ENCODE data around the gene SCN5A.
A peak's percentile ranks its signal among the peaks of the same experiment; 100 is the strongest.

The SCN5A gene

GRCh38 chr3:38558864-38559263, 90.6 kb downstream of the SCN5A start:
- TF ChIP-seq RAD21 (IDR thresholded peaks at IDR 0.05; ENCODE audit: low read depth) (peak; percentile 8; the same call in 1 of the 2 replicates), FOXM1 (IDR thresholded peaks at IDR 0.05; ENCODE audit: borderline replicate concordance, low read depth) (no peak)

- TF ChIP-seq REST (IDR thresholded peaks at IDR 0.05; ENCODE audit: low read depth) (no peak), EP300 (IDR thresholded peaks at IDR 0.05; ENCODE audit: borderline replicate concordance) (no peak), CREB1 (IDR thresholded peaks at IDR 0.05; ENCODE audit: low read depth) (no peak), TAF1 (IDR thresholded peaks at IDR 0.05; ENCODE audit: low read depth) (no peak), ZBTB7A (IDR thresholded peaks at IDR 0.05; ENCODE audit: low read depth) (no peak), USF1 (IDR thresholded peaks at IDR 0.05) (no peak), TEAD4 (IDR thresholded peaks at IDR 0.05) (no peak), NFIC (IDR thresholded peaks at IDR 0.05) (no peak), EGR1 (IDR thresholded peaks at IDR 0.05) (no peak), RAD21 (IDR thresholded peaks at IDR 0.05; ENCODE audit: low read depth) (no peak), TCF12 (IDR thresholded peaks at IDR 0.05; ENCODE audit: low read depth) (no peak), MAX (IDR thresholded peaks at IDR 0.05) (no peak), CEBPB (IDR thresholded peaks at IDR 0.05) (no peak), FOXM1 (IDR thresholded peaks at IDR 0.05; ENCODE audit: borderline replicate concordance, low read depth) (no peak)
These were observed 92.7 kb downstream of the SCN5A start for GRCh38 chr3:38556640-38557358.

- TF ChIP-seq YY1 (IDR thresholded peaks at IDR 0.05; ENCODE audit: low read depth) (no peak), CREB1 (IDR thresholded peaks at IDR 0.05; ENCODE audit: low read depth) (no peak), NFIC (IDR thresholded peaks at IDR 0.05) (no peak), TCF12 (IDR thresholded peaks at IDR 0.05; ENCODE audit: low read depth) (no peak), CEBPB (IDR thresholded peaks at IDR 0.05) (no peak), EGR1 (IDR thresholded peaks at IDR 0.05) (no peak), USF1 (IDR thresholded peaks at IDR 0.05) (no peak), ZBTB7A (IDR thresholded peaks at IDR 0.05; ENCODE audit: low read depth) (no peak), TAF1 (IDR thresholded peaks at IDR 0.05; ENCODE audit: low read depth) (no peak), MAX (IDR thresholded peaks at IDR 0.05) (no peak)
These were observed 93.6 kb downstream of the SCN5A start for GRCh38 chr3:38555926-38556325.

GRCh38 chr3:38555149-38555840, 94.2 kb downstream of the SCN5A start:
- TF ChIP-seq CEBPB (IDR thresholded peaks at IDR 0.05) (no peak), NFIC (IDR thresholded peaks at IDR 0.05) (no peak), YY1 (IDR thresholded peaks at IDR 0.05; ENCODE audit: low read depth) (no peak), TCF12 (IDR thresholded peaks at IDR 0.05; ENCODE audit: low read depth) (no peak), USF1 (IDR thresholded peaks at IDR 0.05) (no peak), CREB1 (IDR thresholded peaks at IDR 0.05; ENCODE audit: low read depth) (no peak), ZBTB7A (IDR thresholded peaks at IDR 0.05; ENCODE audit: low read depth) (no peak), REST (IDR thresholded peaks at IDR 0.05; ENCODE audit: low read depth) (no peak), EGR1 (IDR thresholded peaks at IDR 0.05) (no peak), TEAD4 (IDR thresholded peaks at IDR 0.05) (no peak), MAX (IDR thresholded peaks at IDR 0.05) (no peak), FOXM1 (IDR thresholded peaks at IDR 0.05; ENCODE audit: borderline replicate concordance, low read depth) (no peak), EP300 (IDR thresholded peaks at IDR 0.05; ENCODE audit: borderline replicate concordance) (no peak), TAF1 (IDR thresholded peaks at IDR 0.05; ENCODE audit: low read depth) (no peak)

Measured in Ishikawa (cell line).